K562 (cell line): Measurements from ENCODE around the gene PODN. TPM values are rescaled to one million over a fixed set of nuclear protein-coding genes. Genes with fewer than 3 reads are reported as not detected.

Experiments
- ATAC-seq: fragments of 200-7000 bp; cut with Tn5 transposase; 3 replicates; pipeline ENCODE4 v1.9.1; 2020; ENCODE audit warnings: moderate library complexity
- BruUV-seq: library from RNA; stranded (reverse); fragments of 400-500 nt; replicated peaks from 2 replicates; lab custom pipeline; 2021; lab: Mats Ljungman, UMichigan
- CTCF ChIA-PET: fragments of 300-600 bp; formaldehyde crosslinking; extraction: SDS; loops from one replicate; lab custom pipeline; 2021; ENCODE audit warnings: low intra/inter-chr PET ratio; lab: Yijun Ruan, JAX
- POLR2A ChIA-PET: fragments of 300-600, 350-650 bp; sonication (Branson Sonifier 250); formaldehyde crosslinking; extraction: SDS; loops from one replicate; lab custom pipeline; 2021; ENCODE audit warnings: antibody characterized with exemption, inconsistent platforms; lab: Yijun Ruan, JAX
- DNase-seq, 4 experiments: peaks; one replicate each; pipeline versions ENCODE4 v3.0.0 to v3.0.0-alpha.2; 2011 to 2018; ENCODE audit warnings: low spot score in 3 of 4, mixed read lengths in 3 of 4; ENCODE audit errors: extremely low read depth in 1 of 4
- FAIRE-seq: peaks from 2 replicates; lab custom pipeline; 2011; peaks lifted over from hg19 to GRCh38; lab: Jason Lieb, UNC
- H2AFZ ChIP-seq: 2 replicates; pipeline ENCODE4 v1.6.0; 2011; ENCODE audit warnings: low read depth, low read length, control low read depth, inconsistent platforms
- H3K27ac ChIP-seq: fragments of 200-600 bp; 3 replicates; pipeline ENCODE4 v1.8.0; 2011; ENCODE audit warnings: low read depth, mild to moderate bottlenecking, control low read depth, inconsistent platforms, low read length, moderate library complexity, mixed read lengths; ENCODE audit errors: extremely low read depth
- H3K27me3 ChIP-seq, 2 experiments: fragments of 300-600 bp in 1 of 2; 2 replicates in 1 of 2; 3 replicates in 1 of 2; pipeline versions ENCODE4 v1.6.0 to v1.8.0; 2011; ENCODE audit warnings: inconsistent platforms in 2 of 2, low read length in 2 of 2, mild to moderate bottlenecking in 1 of 2, mixed read lengths in 1 of 2, moderate library complexity in 1 of 2; ENCODE audit not compliant: control insufficient read depth in 2 of 2, insufficient read depth in 2 of 2
- H3K36me3 ChIP-seq: fragments of 300-600 bp; 3 replicates; pipeline ENCODE4 v1.8.0; 2011; ENCODE audit warnings: mild to moderate bottlenecking, low read length, inconsistent platforms; ENCODE audit not compliant: control insufficient read depth, insufficient read depth
- H3K4me1 ChIP-seq, 2 experiments: fragments of 200-600 bp in 1 of 2; replicated peaks in 1 of 2; 2 replicates in 1 of 2; 3 replicates in 1 of 2; pipeline versions ENCODE4 v1.5.1 to v1.8.0; 2011; ENCODE audit warnings: inconsistent platforms in 2 of 2, low read length in 2 of 2, mild to moderate bottlenecking in 1 of 2, mixed read lengths in 1 of 2, moderate library complexity in 1 of 2; ENCODE audit not compliant: control insufficient read depth in 2 of 2, insufficient read depth in 2 of 2
- H3K4me2 ChIP-seq: 2 replicates; pipeline ENCODE4 v1.6.1; 2011; ENCODE audit warnings: low read length, control low read depth, inconsistent platforms, mixed read lengths; ENCODE audit not compliant: insufficient read depth
- H3K4me3 ChIP-seq: fragments of 200-600 bp; sonication (generic), shearing (Covaris generic); 2 replicates; pipeline ENCODE4 v1.5.1; 2016; ENCODE audit warnings: control low read depth, inconsistent platforms
- H3K79me2 ChIP-seq: fragments of 200-600 bp; 3 replicates; pipeline ENCODE4 v1.8.0; 2011; ENCODE audit warnings: low read length, inconsistent platforms; ENCODE audit not compliant: control insufficient read depth, insufficient read depth
- H3K9ac ChIP-seq, 2 experiments: 2 replicates each; pipeline versions ENCODE4 v1.6.0 to v1.6.1; 2011; ENCODE audit warnings: low read depth in 2 of 2, low read length in 2 of 2, control low read depth in 1 of 2, inconsistent platforms in 1 of 2, mild to moderate bottlenecking in 1 of 2, mixed read lengths in 1 of 2; ENCODE audit not compliant: insufficient read depth in 1 of 2
- H3K9me1 ChIP-seq: one replicate; pipeline ENCODE4 v1.6.0; 2011; ENCODE audit warnings: inconsistent platforms, mild to moderate bottlenecking, low read length, moderate library complexity; ENCODE audit not compliant: control insufficient read depth, insufficient read depth
- H3K9me3 ChIP-seq: replicated peaks from 2 replicates; pipeline ENCODE4 v1.5.1; 2011; ENCODE audit warnings: low read depth, low read length, inconsistent platforms; ENCODE audit not compliant: control insufficient read depth, insufficient read depth
- H4K20me1 ChIP-seq: replicated peaks from 2 replicates; pipeline ENCODE4 v1.6.1; 2011; ENCODE audit warnings: low read length, inconsistent platforms, mixed read lengths; ENCODE audit not compliant: control insufficient read depth, insufficient read depth
- CBX3 ChIP-seq, 2 experiments: IDR thresholded peaks; 1 replicate in 1 of 2; 2 replicates in 1 of 2; pipeline ENCODE4 v1.6.1; 2012; ENCODE audit warnings: inconsistent platforms in 2 of 2, low read length in 2 of 2, borderline replicate concordance in 1 of 2, control low read depth in 1 of 2
- CREB1 ChIP-seq, 2 experiments: sonication (generic) in 1 of 2; formaldehyde crosslinking in 1 of 2; IDR thresholded peaks; 2 replicates each; pipeline versions ENCODE4 v1.6.1 to v1.8.0; 2012 to 2022; ENCODE audit warnings: inconsistent platforms in 1 of 2, mild to moderate bottlenecking in 1 of 2, missing genetic modification reagents in 1 of 2, moderate library complexity in 1 of 2
- DNMT1 ChIP-seq: fragments of 450-650 bp; IDR thresholded peaks from 2 replicates; pipeline ENCODE4 v1.6.1; 2016; ENCODE audit warnings: antibody characterized with exemption, mild to moderate bottlenecking
- DPF2 ChIP-seq: fragments of 450-650 bp; IDR thresholded peaks from 2 replicates; pipeline ENCODE4 v1.6.1; 2016
- GATA2 ChIP-seq: sonication (generic); formaldehyde crosslinking; IDR thresholded peaks from 2 replicates; pipeline ENCODE4 v1.4.0; 2020; ENCODE audit warnings: mild to moderate bottlenecking, missing genetic modification reagents
- GTF2E2 ChIP-seq: fragments of 200-800 bp; sonication (Bioruptor generic); IDR thresholded peaks from 2 replicates; pipeline ENCODE4 v1.6.1; 2016; ENCODE audit warnings: missing genetic modification characterization, missing compliant biosample characterization
- HINFP ChIP-seq: fragments of 450-650 bp; conservative IDR thresholded peaks from 2 replicates; pipeline ENCODE4 v1.6.1; 2016; ENCODE audit warnings: missing genetic modification characterization, low read depth, mild to moderate bottlenecking, control low read depth, missing compliant biosample characterization
- HLTF ChIP-seq: fragments of 450-650 bp; IDR thresholded peaks from 2 replicates; pipeline ENCODE4 v1.6.1; 2016
- KLF13 ChIP-seq: fragments of 450-650 bp; IDR thresholded peaks from 2 replicates; pipeline ENCODE4 v1.6.1; 2016; ENCODE audit warnings: missing genetic modification characterization, low read depth, mild to moderate bottlenecking, missing compliant biosample characterization, moderate library complexity, borderline replicate concordance
- L3MBTL2 ChIP-seq: fragments of 450-650 bp; IDR thresholded peaks from 2 replicates; pipeline ENCODE4 v1.6.1; 2016; ENCODE audit warnings: mild to moderate bottlenecking, moderate library complexity
- PHB ChIP-seq: fragments of 250-450 bp; sonication (Bioruptor Pico); IDR thresholded peaks from 2 replicates; pipeline ENCODE4 v1.5.0; 2021
- RFX5 ChIP-seq: IDR thresholded peaks from 2 replicates; pipeline ENCODE4 v1.6.1; 2011; ENCODE audit warnings: low read depth, mild to moderate bottlenecking, improper control_type of control experiment, low read length
- SRSF1 ChIP-seq: fragments of 200-400 bp; formaldehyde crosslinking; IDR thresholded peaks from 2 replicates; pipeline ENCODE4 v1.6.1; 2017; ENCODE audit warnings: mild to moderate bottlenecking, low read depth, low read length, moderate library complexity
- TRIM28 ChIP-seq: fragments of 450-650 bp; IDR thresholded peaks from 2 replicates; pipeline ENCODE4 v1.6.1; 2017
- ZFP36 ChIP-seq: fragments of 150-350 bp; IDR thresholded peaks from 2 replicates; pipeline ENCODE4 v1.6.1; 2018; ENCODE audit warnings: low read length, low read depth; ENCODE audit not compliant: partially characterized antibody
- ZKSCAN8 ChIP-seq: fragments of 200-800 bp; sonication (Bioruptor generic); IDR thresholded peaks from 2 replicates; pipeline ENCODE4 v1.6.1; 2016; ENCODE audit warnings: missing genetic modification characterization, missing compliant biosample characterization
- ZNF764 ChIP-seq: fragments of 250-450 bp; sonication (Bioruptor Pico); IDR thresholded peaks from 2 replicates; pipeline ENCODE4 v1.4.0; 2020; ENCODE audit warnings: low read depth, mild to moderate bottlenecking, moderate library complexity
- ZSCAN29 ChIP-seq: fragments of 450-650 bp; IDR thresholded peaks from 2 replicates; pipeline ENCODE4 v1.6.1; 2017
- WGBS: fragments of 100-300 bp; shearing (Covaris generic); methylation state at CpG from one replicate; pipeline ENCODE4 v1.1.6; 2016; ENCODE audit warnings: low coverage, mixed read lengths; ENCODE audit not compliant: insufficient coverage; ENCODE audit errors: missing lambda C conversion rate; 5-methylcytosine and 5-hydroxymethylcytosine counted together
- in situ Hi-C: fragments of 300-500 bp; cut with MboI; formaldehyde crosslinking; loops from 4 replicates; pipeline ENCODE4 v1.15.0; 2018; ENCODE audit warnings: inconsistent platforms, mixed read lengths
- intact Hi-C: fragments of 100-400 bp; cut with micrococcal nuclease; formaldehyde crosslinking; loops from 2 replicates; pipeline ENCODE4 v1.14.2; 2022
- polyA plus RNA-seq, 8 experiments: library from polyadenylated mRNA; depleted of rRNA in 4 of 8; stranded (reverse) in 5 of 8; unstranded in 3 of 8; fragments of >200 nt; fragmentation: Nextera tagmentation in 2 of 8; fragmentation: Illumina TruSeq in 1 of 8; extraction: Ambion mirVana in 2 of 8; extraction: Trizol in 1 of 8; gene quantifications; 2 replicates each; pipeline versions ENCODE4 v1.2.1 to v1.2.3, GENCODE V29; 2011 to 2014; ENCODE audit warnings: inconsistent platforms in 1 of 8, missing spikeins in 1 of 8
- total RNA-seq, 7 experiments: library from RNA; depleted of rRNA in 6 of 7; stranded (reverse); fragments of >200 nt in 6 of 7; fragmentation: Illumina TruSeq in 2 of 7; extraction: Trizol in 2 of 7; gene quantifications; 2 replicates each; pipeline versions ENCODE4 v1.2.1 to v1.2.3, GENCODE V29; 2011 to 2021; ENCODE audit warnings: low replicate concordance in 1 of 7
- TF ChIP-seq, protein P1 (sequence below): fragments of 250-450 bp; sonication (Bioruptor Pico); IDR thresholded peaks from 2 replicates; pipeline ENCODE4 v1.5.0; 2021; ENCODE audit warnings: mild to moderate bottlenecking, borderline replicate concordance

The PODN gene
- total and polyA plus RNA-seq, 9 of the 15 experiments (the other 6 are each of a cell fraction or from before 2014, with no cell fraction given), result not detected

- TF ChIP-seq KLF13 (tag) (no peak), ZKSCAN8 (CRISPR knock-in tag) (no peak), HINFP (tag) (no peak), SRSF1 (no peak), CREB1 (IDR thresholded peaks at IDR 0.05) (no peak), CREB1 (CRISPR knock-in tag; IDR thresholded peaks at IDR 0.05) (no peak), PHB (no peak), DNMT1 (no peak), HLTF (no peak), TRIM28 (no peak), DPF2 (no peak), GATA2 (CRISPR knock-in tag) (no peak), L3MBTL2 (no peak), ZNF764 (CRISPR knock-in tag) (no peak), RFX5 (no peak), GTF2E2 (tag) (no peak), ZSCAN29 (no peak), ZFP36 (no peak), CBX3 (IDR thresholded peaks at IDR 0.05; ENCODE audit: borderline replicate concordance in 1 of 2, low read length in 2 of 2) (no peak)
- TF ChIP-seq, protein P1, sequence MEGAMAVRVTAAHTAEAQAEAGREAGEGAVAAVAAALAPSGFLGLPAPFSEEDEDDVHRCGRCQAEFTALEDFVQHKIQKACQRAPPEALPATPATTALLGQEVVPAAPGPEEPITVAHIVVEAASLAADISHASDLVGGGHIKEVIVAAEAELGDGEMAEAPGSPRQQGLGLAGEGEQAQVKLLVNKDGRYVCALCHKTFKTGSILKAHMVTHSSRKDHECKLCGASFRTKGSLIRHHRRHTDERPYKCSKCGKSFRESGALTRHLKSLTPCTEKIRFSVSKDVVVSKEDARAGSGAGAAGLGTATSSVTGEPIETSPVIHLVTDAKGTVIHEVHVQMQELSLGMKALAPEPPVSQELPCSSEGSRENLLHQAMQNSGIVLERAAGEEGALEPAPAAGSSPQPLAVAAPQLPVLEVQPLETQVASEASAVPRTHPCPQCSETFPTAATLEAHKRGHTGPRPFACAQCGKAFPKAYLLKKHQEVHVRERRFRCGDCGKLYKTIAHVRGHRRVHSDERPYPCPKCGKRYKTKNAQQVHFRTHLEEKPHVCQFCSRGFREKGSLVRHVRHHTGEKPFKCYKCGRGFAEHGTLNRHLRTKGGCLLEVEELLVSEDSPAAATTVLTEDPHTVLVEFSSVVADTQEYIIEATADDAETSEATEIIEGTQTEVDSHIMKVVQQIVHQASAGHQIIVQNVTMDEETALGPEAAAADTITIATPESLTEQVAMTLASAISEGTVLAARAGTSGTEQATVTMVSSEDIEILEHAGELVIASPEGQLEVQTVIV (CRISPR knock-in tag), result no peak
- CTCF ChIA-PET, result interaction anchor here (0.5 to 0.6 kb wide), 2 partner anchors 24 to 129 kb away, joined by 3 to 4 read pairs; no protein-coding TSS in a partner anchor
- H3K36me3 ChIP-seq, result no peaks in the 10 kb centered on the region
- no peak for FAIRE-seq
- H3K27ac ChIP-seq, result no peak overlapping the region
- no peak overlapping the region for H3K9ac ChIP-seq
- peaks cover 3% of the 10 kb centered on the region for H3K9me1 ChIP-seq
- 0 out of 3 replicates have a peak, but pooled peaks cover 6% of the 10 kb centered on the region for H3K79me2 ChIP-seq
- no peak overlapping the region for H2AFZ ChIP-seq
- ATAC-seq, result no peak
- H3K4me3 ChIP-seq, result no peak overlapping the region
- POLR2A ChIA-PET, result no interaction called here
- in situ Hi-C loops, result no loop called here
- peaks cover 4 to 5% of the 10 kb centered on the region in 2 experiments; a peak in 4 of 5 replicates for H3K4me1 ChIP-seq
- DNase-seq, result no peak
- WGBS, result 57% methylated on average over 1 of the region's 1 CpG
- no peaks in the 10 kb centered on the region for H4K20me1 ChIP-seq
- H3K9me3 ChIP-seq, result no peaks in the 10 kb centered on the region
- BruUV-seq, result no TSS peak
- intact Hi-C loops, result no loop called here
- H3K4me2 ChIP-seq, result no peak overlapping the region
- no peaks in the 10 kb centered on the region for H3K27me3 ChIP-seq
These were observed 39.8 kb upstream of the PODN start for GRCh38 chr1:53022179-53022578.
